Esophagus squamous epithelium (tissue), 5 donors: Measurements from ENCODE around the gene SLC12A8. TPM values are rescaled to one million over a fixed set of nuclear protein-coding genes. Genes with fewer than 3 reads are reported as not detected.

Source experiments
- DNase-seq: peaks from one replicate; lab custom pipeline; 2025; lab: John Stamatoyannopoulos, UW
- H3K27ac ChIP-seq, 4 donors: fragments of 200-600 bp; sonication (generic); one replicate each; pipeline ENCODE4 v1.5.1; 2016 to 2019; ENCODE audit warnings: mild to moderate bottlenecking in 1 of 4
- H3K27me3 ChIP-seq, 4 donors: fragments of 200-600 bp; sonication (generic); 1 replicate in 3 of 4; 2 replicates in 1 of 4; pipeline versions ENCODE4 v1.5.1 to v1.6.0; 2017 to 2021; ENCODE audit warnings: antibody characterized with exemption in 1 of 4
- H3K36me3 ChIP-seq, 3 donors: fragments of 200-600 bp; sonication (generic); one replicate each; pipeline ENCODE4 v1.5.1; 2016 to 2019
- H3K4me1 ChIP-seq, 3 donors: fragments of 200-600 bp; sonication (generic); one replicate each; pipeline ENCODE4 v1.5.1; 2017 to 2019
- H3K4me3 ChIP-seq, 4 donors: fragments of 200-600 bp; sonication (generic); 1 replicate in 3 of 4; 2 replicates in 1 of 4; pipeline ENCODE4 v1.5.1; 2016 to 2019; ENCODE audit warnings: mild to moderate bottlenecking in 2 of 4, moderate library complexity in 1 of 4
- H3K9me3 ChIP-seq, 3 donors: fragments of 200-600 bp; sonication (generic); one replicate each; pipeline ENCODE4 v1.5.1; 2016 to 2019
- POLR2A ChIP-seq, 4 donors: fragments of 450-650 bp; IDR thresholded peaks; one replicate each; pipeline ENCODE4 v1.6.1; 2017; ENCODE audit warnings: antibody characterized with exemption in 4 of 4, mild to moderate bottlenecking in 4 of 4, moderate library complexity in 3 of 4
- WGBS, 2 donors: methylation state at CpG; one replicate each; pipeline ENCODE4 v1.1.5; 2018; 5-methylcytosine and 5-hydroxymethylcytosine counted together
- intact Hi-C: fragments of 100-400 bp; cut with DNase I; formaldehyde crosslinking; loops from one replicate; pipeline ENCODE4 v1.15.0; 2022
- total RNA-seq, 4 donors: library from RNA; depleted of rRNA; stranded (reverse); fragments of >200 nt; gene quantifications; one replicate each; pipeline ENCODE4 v1.1.0, GENCODE V29; 2016
- TF ChIP-seq, protein P1 (sequence below), 6 experiments: fragments of 450-650 bp in 4 of 6; fragments of 200-600 bp in 2 of 6; sonication (generic) in 2 of 6; IDR thresholded peaks; one replicate each; pipeline ENCODE4 v1.5.1; 2016 to 2019; ENCODE audit warnings: antibody characterized with exemption in 6 of 6, mild to moderate bottlenecking in 4 of 6, moderate library complexity in 4 of 6
- donor health status: DM: yes; HTN: yes; CAD: no.

SLC12A8 gene
- total RNA-seq, 4 donors from 2014 or later = 9.9 to 15.9 (median 13.8) TPM

DNA sequence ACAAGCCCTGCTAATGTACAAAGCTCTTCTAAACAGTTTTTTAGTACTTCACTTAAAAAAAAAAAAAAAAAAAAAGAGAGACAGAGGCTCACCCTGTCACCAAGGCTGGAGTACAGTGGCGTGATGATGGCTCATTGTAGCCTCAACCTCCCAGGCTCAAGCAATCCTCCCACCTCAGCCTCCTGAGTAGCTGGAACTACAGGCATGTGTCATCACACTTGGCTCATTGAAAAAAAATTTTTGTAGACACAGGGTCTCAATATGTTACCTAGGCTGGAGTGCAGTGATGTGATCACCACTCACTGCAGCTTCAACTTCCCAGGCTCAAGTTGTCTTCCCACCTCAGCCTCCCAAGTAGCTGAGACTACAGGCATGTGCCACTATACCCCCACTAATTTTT, 109.1 kb downstream of the SLC12A8 start:
- intact Hi-C loops = no loop called here
- WGBS, 2 donors = 82 to 100% methylated on average over 1 of the region's 1 CpG
- TF ChIP-seq POLR2A (IDR thresholded peaks at IDR 0.05) = no peak
- TF ChIP-seq, protein P1, sequence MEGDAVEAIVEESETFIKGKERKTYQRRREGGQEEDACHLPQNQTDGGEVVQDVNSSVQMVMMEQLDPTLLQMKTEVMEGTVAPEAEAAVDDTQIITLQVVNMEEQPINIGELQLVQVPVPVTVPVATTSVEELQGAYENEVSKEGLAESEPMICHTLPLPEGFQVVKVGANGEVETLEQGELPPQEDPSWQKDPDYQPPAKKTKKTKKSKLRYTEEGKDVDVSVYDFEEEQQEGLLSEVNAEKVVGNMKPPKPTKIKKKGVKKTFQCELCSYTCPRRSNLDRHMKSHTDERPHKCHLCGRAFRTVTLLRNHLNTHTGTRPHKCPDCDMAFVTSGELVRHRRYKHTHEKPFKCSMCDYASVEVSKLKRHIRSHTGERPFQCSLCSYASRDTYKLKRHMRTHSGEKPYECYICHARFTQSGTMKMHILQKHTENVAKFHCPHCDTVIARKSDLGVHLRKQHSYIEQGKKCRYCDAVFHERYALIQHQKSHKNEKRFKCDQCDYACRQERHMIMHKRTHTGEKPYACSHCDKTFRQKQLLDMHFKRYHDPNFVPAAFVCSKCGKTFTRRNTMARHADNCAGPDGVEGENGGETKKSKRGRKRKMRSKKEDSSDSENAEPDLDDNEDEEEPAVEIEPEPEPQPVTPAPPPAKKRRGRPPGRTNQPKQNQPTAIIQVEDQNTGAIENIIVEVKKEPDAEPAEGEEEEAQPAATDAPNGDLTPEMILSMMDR (IDR thresholded peaks at IDR 0.05) = no peak

DNA sequence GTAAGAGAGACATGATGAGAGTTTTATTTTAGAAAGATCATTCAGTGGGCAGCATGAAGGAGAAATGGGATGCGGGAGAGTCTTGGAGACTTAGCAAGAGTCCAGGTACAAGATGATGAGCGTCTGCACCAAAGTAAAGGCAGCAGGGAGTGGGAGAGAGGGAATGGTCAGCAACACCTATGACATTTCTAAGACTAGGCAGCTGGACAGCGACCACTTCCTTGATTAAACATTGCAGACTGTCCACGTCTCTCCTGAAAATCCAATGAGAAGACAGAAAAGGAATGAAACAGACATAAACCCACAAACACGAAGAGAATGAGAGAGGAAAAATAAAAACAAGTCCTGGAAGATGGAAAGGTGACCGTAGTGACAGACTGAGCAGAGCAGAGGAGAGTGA, 110.1 kb downstream of the SLC12A8 start:
- H3K4me3 ChIP-seq = no peak overlapping the region
- 69 to 70% methylated on average over 6 of the region's 6 CpGs for WGBS, 2 donors
- no peak overlapping the region for H3K27ac ChIP-seq
- H3K4me1 ChIP-seq = peaks cover 2 to 9% (median 3%) of the 10 kb centered on the region in 3 donors
- no peaks in the 10 kb centered on the region for H3K27me3 ChIP-seq
- no peak for DNase-seq
- no peaks in the 10 kb centered on the region for H3K9me3 ChIP-seq
- TF ChIP-seq, protein P1 (IDR thresholded peaks at IDR 0.05) = no peak
- TF ChIP-seq POLR2A (IDR thresholded peaks at IDR 0.05) = no peak
- no peaks in the 10 kb centered on the region for H3K36me3 ChIP-seq
- intact Hi-C loops = no loop called here

More for the DNA sequence above, 109.1 kb downstream of the SLC12A8 start:
- H3K27me3 ChIP-seq = no peaks in the 10 kb centered on the region
- H3K4me3 ChIP-seq = no peak overlapping the region
- DNase-seq = no peak
- no peak overlapping the region for H3K27ac ChIP-seq
- H3K9me3 ChIP-seq = no peaks in the 10 kb centered on the region
- peaks cover 10 to 19% (median 11%) of the 10 kb centered on the region in 3 donors for H3K4me1 ChIP-seq
- H3K36me3 ChIP-seq = no peaks in the 10 kb centered on the region

DNA sequence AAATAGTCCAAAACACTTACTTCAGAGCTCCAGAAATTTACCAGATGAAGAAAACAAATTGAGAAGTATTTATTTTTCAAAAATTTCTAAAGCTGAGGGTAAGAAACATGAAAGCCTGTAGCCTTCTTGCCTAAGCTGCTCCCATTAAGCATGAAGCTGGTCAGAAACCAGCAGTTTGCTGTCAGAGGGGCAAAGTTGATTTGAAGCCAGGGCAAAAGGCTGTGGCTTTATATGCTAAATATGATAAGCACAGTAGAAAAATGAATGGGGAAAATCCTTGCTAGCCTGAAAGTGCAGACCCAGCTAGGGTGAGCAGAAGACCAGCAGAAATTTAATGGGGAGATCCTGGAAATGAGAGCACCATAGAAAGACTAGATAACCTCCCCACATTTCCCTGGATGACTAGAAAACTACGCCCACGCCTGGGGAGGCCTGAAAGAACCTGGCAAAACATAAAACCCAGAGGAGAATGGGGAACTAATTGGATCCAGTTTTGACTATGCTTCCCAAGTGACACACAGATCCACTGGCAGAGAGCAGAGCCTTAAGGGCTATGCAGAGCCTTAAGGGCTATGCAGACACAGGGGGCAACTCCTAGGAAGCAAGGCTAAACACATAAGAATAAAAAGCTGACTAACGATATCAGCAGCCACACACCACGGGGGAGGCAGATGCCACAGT, 113.8 kb downstream of the SLC12A8 start:
- WGBS, 2 donors = 84 to 87% methylated on average over 4 of the region's 4 CpGs
- TF ChIP-seq, protein P1 (IDR thresholded peaks at IDR 0.05) = no peak
- no peak for TF ChIP-seq POLR2A (IDR thresholded peaks at IDR 0.05)
- no peaks in the 10 kb centered on the region for H3K27me3 ChIP-seq
- intact Hi-C loops = no loop called here
- peaks cover 0 to 5% (median 0%) of the 10 kb centered on the region in 3 donors for H3K4me1 ChIP-seq
- DNase-seq = no peak
- no peak overlapping the region for H3K4me3 ChIP-seq
- H3K36me3 ChIP-seq = no peaks in the 10 kb centered on the region
- H3K9me3 ChIP-seq = no peaks in the 10 kb centered on the region
- H3K27ac ChIP-seq = no peak overlapping the region

DNA sequence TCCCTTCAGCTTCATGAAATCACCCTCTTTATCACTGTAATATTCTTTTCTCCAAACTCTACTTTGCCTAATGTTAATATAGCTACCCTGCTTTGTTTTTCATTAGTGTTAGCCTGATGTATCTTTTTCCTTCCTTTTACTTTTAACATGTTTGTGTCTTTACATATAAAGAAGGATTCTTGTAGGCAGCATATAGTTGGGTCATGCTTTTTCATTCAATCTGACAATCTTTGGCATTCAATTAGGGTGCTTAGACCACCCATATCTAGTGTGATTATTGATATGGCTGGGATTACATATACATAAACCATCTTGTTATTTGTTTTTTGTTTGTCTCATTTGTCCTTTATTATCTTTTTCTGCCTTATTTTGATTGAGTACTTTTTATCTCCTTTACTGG, 121.9 kb downstream of the SLC12A8 start:
- intact Hi-C loops = no loop called here
- TF ChIP-seq, protein P1 (IDR thresholded peaks at IDR 0.05) = no peak
- no peak for TF ChIP-seq POLR2A (IDR thresholded peaks at IDR 0.05)
- no peaks in the 10 kb centered on the region for H3K9me3 ChIP-seq
- no peak for DNase-seq
- H3K4me1 ChIP-seq = peaks cover 0 to 4% (median 0%) of the 10 kb centered on the region in 3 donors
- peaks cover 0 to 13% (median 0%) of the 10 kb centered on the region in 3 donors for H3K36me3 ChIP-seq
- no peaks in the 10 kb centered on the region for H3K27me3 ChIP-seq
- no peak overlapping the region for H3K4me3 ChIP-seq
- no peak overlapping the region for H3K27ac ChIP-seq

DNA sequence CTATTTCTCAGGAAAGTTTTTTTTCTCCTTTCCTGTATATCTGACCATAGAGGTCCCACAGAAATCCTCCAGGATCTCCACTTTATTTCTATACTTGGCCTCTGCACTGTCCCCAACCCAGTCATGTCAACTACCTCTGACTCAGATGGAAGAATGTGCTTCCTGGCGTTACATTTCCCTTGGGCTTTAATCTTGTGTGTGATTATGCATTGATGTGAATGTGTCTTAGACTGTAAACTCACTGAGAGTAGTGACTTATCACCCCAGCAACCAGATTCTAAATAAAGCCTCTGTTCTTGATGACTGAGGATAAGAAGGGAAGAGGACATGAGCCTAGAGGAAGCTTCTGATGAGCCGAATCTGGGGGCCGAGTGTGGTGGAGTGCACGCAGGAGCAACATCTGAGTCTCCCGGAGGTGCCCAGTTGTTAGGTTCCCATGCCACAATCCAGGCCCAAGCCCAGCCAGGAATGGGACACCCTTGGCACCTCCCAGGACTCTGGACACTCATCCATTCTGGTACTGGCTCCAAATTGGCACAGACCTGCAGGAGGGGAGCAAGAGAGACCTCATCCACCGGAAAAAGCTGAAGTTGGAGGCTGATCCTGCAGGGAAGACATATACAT, 124.7 kb downstream of the SLC12A8 start:
- DNase-seq = no peak
- H3K27ac ChIP-seq = no peak overlapping the region

More for the DNA sequence above, 124.7 kb downstream of the SLC12A8 start:
- Histone ChIP-seq H3K9me3 (no peaks in the 10 kb centered on the region), H3K4me1 (no peaks in the 10 kb centered on the region), H3K36me3 (peaks cover 0 to 21% (median 0%) of the 10 kb centered on the region in 3 donors), H3K4me3 (no peak overlapping the region), H3K27me3 (no peaks in the 10 kb centered on the region)
- 62 to 75% methylated on average over 3 to 6 of the region's 6 CpGs for WGBS, 2 donors
- TF ChIP-seq POLR2A (IDR thresholded peaks at IDR 0.05) = no peak
- TF ChIP-seq, protein P1 (IDR thresholded peaks at IDR 0.05) = no peak
- intact Hi-C loops = no loop called here
